Stimulated activated CD8-positive, alpha-beta memory T cell treated with anti-CD3 and anti-CD28 coated beads, Interleukin-15, amount 100 ng/mL, for 48 hours (primary cell): ENCODE results near the gene SLC35G3.
"Not testable (repeated sequence)": the region's sequence is repeated elsewhere in the genome, so short reads cannot be mapped to it uniquely, and the experiment has no call there.

Experiments used
- DNase-seq, 2 donors: peaks; one replicate each; pipeline ENCODE4 v3.0.0-alpha.2; 2020; ENCODE audit warnings: low read depth in 2 of 2

The SLC35G3 gene

DNA sequence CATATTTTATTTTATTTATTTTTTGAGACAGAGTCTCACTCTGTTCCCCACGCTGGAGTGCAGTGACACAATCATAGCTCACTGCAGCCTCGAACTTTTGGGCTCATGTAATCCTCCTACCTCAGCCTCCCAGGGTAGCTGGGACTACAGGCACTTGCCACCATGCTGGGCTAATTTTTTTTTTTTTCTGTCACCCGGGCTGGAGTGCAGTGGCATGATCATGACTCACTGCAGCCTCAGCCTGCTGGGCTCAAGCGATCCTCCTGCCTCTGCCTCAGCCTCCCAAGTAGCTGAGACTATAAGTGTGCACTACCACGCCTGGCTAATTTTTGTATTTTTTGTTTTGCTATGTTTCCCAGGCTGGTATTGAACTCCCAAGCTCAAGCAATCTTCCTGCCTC is 29.5 kb downstream of the SLC35G3 start:
- no peak for DNase-seq

DNA sequence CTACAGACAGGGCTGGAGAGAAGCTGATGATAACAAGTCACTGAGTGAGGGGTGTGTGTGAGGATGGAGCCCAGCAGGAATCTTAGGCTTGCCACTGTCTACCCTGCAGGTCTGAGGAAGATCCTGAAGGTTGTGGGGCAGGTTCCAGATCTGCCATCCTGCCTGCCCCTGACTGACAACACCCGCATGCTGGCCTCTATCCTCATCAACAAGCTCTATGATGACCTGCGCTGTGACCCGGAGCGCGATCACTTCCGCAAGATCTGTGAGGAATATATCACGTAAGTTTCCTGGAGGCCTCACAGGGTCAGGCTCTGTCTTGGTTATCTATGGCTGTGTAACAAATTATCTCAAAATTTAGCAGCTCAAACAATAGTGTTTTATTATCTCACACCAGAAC is 30.3 kb downstream of the SLC35G3 start:
- DNase-seq = no peak

DNA sequence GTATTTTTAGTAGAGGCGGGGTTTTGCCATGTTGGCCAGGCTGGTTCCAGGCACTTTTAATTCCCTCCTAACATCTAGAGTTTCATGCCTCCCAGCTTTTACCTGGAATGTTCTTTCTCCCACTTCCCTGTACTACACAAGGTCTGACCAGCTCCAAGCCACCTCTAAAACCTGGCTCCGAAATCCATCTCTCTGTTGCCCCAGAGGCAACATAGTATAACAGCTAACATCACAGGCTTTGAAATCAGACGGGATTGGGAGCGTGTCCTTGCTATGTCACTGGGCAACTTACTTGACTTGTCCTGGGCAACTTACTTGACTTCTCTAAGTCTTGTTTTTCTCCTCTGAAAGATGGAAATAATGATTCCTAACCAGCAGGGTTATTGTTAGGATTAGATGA is 31.4 kb downstream of the SLC35G3 start:
- DNase-seq = no peak

DNA sequence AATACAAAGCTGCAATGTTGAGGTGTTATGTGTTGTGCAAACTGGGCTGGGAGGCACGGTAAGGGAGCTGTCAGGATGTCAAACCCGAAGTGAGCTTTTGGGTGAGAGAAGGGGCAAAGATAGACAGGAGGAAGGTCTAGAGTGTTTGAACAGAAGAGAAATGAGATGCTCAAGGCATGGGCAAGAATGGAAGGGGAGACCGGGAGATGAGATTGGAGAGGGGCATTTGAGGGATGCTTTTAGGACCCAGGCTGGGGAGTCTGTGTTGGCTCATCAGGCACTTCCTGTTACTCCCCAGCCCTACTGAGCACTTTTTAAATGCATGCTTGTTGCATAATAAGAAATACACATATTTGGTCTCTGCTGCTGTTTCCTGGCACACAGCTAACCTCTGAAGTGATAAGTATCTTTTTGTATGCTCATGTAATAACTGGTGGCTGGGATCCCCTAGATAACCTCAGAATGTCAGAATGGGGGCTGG is 32.9 kb downstream of the SLC35G3 start:
- no peak for DNase-seq

DNA sequence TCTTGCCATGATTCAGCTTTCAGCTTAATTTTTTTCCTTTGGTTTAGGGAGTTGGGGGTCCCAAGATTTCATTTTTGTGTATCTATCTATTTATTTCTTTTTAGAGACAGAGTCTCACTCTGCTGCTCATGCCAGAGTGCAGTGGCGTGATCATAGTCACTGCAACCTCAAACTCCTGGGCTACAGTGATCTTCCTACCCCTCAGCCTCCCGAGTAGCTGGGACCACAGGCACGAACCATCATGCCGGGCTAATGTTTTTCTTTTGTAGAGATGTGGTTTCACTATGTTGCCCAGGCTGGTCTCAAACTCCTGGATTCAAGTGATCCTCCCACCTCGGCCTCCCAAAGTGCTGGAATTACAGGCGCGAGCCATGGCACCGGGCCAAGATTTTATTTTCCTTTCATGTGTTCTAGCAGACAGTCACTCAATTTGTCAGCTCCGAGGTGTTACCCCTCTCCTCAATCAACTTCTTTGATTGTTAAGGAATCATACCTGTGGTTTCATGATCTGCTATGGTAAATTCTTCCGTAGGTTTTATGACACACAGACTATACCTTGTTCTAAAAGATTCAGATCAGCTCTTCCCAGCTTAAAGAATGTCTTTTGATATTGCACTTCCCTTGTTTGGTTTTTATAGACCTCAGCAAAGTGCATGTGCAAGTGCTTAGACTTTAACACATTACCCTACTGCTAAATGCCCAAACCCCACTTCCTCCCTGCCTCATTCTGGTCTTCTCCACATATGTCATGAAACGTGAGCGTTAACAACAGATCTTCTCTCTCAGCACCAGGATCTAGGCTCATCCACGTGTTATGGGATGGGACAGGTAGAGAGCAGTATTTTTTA is 33.6 kb downstream of the SLC35G3 start:
- DNase-seq = no peak

DNA sequence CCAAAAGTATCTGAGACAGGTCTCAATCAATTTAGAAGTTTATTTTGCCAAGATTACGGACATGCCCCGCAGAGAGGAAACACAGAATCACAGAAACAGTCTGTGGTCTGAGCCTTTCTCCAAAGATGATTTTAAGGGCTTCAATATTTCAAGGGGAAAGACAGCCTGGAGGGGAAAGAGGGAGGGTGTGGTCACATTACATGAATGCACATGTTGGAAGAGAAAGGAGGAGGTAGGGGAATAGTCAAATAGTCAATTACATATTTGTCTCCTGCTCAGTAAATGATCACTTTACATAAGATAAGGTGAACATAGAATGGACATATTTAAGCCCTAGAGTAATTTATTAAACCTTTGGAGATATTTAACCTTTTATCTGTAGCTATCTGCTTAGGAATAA is 34.3 kb downstream of the SLC35G3 start:
- DNase-seq = no peak

DNA sequence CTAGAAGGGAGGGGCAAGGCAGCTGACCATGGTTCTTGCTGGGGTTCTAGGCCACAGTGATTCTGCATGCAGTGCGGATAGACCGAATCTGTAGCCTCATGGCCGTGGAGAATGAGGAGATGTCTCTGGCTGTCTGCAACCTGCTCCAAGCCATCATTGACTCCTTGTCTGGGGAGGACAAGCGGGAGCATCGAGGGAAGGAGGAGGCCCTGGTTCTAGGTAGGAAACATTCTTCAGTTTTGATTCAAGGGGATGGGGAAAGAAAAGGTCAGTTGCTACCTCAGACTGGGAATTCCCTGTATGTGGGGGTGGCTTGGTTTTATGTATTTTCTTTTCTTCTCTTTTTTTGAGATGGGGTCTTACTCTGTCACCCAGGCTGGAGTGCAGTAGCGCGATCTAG is 38.9 kb downstream of the SLC35G3 start:
- no peak for DNase-seq

DNA sequence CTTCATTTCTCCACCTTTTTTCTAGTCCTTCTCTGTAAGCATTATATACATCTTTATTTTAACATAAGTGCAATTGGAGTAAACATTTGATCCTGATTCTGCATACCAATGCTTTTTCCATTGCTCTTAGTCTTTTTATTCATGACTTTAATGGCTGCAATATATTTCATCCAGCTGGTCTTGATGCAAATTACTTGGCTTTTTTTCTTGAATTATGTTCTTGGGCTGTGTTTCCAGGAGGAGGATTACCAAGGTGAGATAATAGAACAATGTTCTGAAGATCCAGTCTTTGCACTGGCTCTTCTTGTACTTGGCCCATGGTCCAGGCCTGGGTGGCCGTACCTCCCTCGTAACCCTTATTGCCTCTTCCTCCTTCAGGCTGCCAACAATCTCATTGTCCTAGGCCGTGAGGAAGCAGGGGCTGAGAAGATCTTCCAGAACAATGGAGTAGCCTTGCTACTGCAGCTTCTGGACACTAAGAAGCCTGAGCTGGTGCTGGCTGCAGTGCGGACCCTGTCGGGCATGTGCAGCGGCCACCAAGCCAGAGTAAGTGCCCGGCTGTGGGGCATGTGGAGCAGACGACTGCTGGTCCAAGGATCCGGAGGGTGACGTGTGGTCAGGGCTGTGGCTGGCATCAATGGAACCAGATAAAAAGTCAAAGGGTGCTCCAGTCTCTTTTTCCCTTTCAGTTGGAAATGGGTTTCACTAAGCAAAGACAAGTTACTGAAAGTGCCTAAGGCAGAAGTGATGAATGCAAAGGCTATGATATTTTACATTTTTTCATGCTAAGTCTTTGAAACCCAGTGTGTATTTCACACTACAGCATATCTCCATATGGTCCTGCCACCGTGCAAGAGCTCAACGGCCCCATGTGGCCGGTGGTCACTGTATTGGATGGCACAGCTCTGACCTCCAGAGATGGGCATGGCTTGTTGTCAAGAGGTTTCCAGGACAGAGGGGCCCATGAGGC is 39.7 kb downstream of the SLC35G3 start:
- no peak for DNase-seq

DNA sequence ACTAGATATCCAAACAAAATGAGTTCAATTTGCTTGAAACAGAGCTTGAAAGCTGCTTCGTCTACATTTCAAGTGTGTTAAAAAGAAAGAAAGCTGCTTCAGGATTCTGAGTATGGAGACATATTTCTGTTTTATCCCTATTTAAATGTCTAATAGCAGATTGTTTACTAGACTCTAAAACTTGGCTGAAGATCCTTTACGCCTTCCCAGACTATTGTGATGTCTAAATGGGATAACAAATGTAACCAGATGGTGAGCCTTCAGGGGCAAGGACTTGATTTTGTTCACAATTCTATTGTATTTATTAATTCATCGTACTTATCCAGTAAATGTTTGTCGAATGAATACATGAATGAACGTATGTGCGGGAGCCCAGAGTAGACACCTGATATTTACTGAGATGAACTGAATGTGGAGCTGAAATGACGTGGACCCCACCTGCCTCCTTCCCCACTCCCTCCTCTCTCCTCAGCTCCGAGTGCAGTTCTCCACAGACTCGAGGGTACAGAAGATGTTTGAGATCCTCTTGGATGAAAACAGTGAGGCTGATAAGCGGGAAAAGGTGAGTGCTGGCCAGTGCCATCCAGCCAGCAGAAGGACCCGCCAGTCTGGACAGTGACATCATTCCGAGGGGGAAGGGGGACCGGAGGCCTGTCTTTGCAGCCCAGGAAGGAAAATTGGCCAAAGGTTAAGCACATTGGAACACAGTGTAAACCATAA is 41.6 kb downstream of the SLC35G3 start:
- no peak for DNase-seq

DNA sequence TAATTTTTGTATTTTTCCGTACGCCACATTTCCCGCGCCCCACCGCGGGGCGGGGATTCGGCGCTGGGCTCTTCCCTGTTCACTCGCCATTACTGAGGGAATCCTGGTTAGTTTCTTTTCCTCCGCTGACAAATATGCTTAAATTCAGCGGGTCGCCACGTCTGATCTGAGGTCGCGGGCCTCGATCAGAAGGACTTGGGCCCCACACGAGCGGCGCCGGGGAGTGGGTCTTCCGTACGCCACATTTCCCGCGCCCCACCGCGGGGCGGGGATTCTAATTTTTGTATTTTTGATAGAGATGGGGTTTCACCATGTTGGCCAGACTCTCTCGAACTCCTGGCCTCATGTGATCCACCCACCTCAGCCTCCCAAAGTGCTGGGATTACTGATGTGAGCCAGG is 43.1 kb downstream of the SLC35G3 start:
- not testable (repeated sequence) for DNase-seq

DNA sequence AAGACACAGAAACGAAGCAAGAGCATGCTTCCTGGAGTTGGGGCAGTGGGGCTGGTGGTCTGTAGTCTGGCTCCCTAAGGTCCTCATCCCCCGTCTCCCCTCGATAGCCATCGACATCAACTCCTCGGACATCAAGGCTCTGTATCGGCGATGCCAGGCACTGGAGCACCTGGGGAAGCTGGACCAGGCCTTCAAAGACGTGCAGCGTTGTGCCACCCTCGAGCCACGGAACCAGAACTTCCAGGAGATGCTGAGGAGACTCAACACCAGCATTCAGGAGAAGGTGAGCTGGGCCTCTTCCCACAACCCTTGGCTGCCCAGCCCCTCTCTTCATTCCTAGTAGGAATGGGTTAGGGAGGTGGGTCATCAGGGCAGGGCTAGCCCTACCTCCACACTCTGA is 44.3 kb downstream of the SLC35G3 start:
- no peak for DNase-seq

DNA sequence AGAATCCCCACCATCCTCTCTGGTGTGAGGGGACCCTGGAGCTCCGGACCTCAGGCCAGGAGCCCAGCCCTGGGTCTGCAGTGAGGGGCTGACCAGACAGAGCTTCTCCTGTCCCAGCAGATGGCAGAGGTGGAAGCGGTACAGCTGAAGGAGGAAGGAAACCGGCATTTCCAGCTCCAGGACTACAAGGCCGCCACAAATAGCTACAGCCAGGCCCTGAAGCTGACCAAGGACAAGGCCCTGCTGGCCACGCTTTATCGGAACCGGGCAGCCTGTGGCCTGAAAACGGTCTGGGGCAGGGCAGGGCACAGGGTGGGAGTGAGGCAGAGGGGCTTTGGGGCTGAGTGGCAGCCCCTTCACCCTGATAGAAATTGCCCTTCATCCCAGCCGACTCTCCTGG is 46.0 kb downstream of the SLC35G3 start:
- no peak for DNase-seq

DNA sequence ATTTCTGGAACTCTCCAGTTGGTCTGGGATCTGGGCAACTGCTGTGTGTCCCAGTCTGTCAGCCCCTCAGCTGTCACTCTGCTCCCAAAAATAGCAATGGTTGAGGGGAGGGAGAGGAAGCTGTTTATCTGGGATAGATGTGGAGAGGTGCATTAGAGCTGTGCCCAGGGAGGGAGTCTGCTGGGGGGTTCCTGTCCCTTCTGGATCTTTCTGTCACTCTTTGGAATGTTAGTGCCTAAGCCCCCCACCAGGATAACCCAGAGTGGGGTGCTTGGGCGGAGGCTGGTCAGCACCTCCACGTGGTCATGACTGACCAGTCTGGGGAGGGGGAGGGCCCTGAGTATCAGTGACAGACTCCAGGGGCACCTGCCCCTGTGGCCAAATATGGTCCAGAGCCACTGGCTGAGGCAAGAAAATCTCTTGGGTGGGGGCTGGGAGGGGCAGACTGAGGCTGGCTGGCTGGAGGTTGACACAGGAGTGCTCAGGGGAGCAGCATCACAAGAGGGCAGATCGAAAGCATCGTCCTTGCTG is 46.8 kb downstream of the SLC35G3 start, which contains the start of gene UNC45B:
UNC45B (plus strand) TSS at position 443 of the 531 bp plus-strand sequence. CDS start 447 bp downstream, outside the sequence.
- DNase-seq = no peak

DNA sequence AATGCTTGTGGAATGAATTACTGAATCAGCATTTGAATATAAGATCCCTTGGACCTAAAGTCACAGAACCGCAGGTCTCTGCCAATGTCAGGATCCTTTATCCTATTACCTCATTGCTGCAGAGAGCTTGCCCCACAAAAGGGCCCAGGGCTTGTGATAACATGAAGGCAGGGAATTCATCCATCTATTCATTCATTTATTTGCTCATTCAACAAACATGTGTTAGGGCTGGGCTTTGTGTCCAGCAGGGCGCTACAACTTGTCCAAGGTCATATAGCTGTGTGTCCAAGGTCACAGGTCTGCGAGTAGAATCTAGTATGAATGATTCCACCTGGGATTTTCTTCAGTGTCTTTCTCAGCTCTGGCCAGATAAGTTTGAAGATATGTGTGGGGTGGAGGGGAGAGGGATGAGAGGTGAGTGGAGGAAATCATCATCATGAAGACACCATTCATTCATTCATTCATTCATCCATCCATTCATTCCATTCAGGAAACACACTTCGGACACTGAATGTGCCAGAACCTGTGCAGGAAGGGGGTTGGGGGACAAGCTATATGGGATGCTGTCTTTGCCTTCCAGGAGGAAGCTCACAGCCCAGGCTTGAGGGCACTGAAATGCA is 47.9 kb downstream of the SLC35G3 start:
- no peak for DNase-seq

DNA sequence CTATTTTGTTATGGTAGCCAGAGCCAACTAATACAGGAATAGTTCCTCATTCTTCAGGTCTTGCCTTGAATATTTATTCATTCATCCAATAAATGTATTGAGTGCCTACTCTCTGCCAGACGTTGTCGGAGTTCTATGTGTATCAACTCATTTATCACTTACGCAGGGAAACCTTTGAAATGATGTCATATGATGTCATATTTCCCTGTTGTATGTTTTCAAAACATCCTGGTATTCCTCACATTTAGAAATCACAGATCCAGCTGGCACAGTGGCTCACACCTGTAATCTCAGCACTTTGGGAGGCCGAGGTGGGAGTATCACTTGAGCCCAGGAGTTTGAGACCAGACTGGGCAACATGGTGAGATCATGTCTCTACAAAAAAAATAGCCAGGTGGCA is 49.4 kb downstream of the SLC35G3 start:
- no peak for DNase-seq
